Sciatic nerve (tissue), 2 donors: Measurements from ENCODE around the gene C16orf96. TPM values are rescaled to one million over a fixed set of nuclear protein-coding genes. Genes with fewer than 3 reads are reported as not detected.

ENCODE experiments used
- ATAC-seq: fragments of 200-7000 bp; cut with Tn5 transposase; one replicate; pipeline ENCODE4 v1.9.1; 2020; ENCODE audit warnings: mild to moderate bottlenecking, moderate library complexity
- DNase-seq: peaks from one replicate; pipeline ENCODE4 v3.0.0-alpha.2; 2020; ENCODE audit warnings: low spot score
- intact Hi-C: fragments of 100-400 bp; cut with DNase I; formaldehyde crosslinking; loops from one replicate; pipeline ENCODE4 v1.14.2; 2022
- total RNA-seq: library from RNA; stranded (reverse); fragmentation: NEBNext Ultra II Directional; extraction: Animal tissue kit (Norgen Biotek cat#: 25700); gene quantifications from one replicate; pipeline ENCODE4 v1.2.1, GENCODE V29; 2021
- donor health status: DM: no; HTN: no; CAD: no.
- donor health status: DM: no; HTN: no; CAD: no.

The C16orf96 gene
- total RNA-seq, 1 donor from 2014 or later: 0.22 TPM

GRCh38 chr16:4522051-4522581 is 34.0 kb upstream of the C16orf96 start:
- ATAC-seq (peak; percentile 16), DNase-seq (no peak)
- intact Hi-C loops: no loop called here

- DNase-seq (no peak), ATAC-seq (no peak)
- intact Hi-C loops: no loop called here
Measured at GRCh38 chr16:4523686-4524085, 32.5 kb upstream of the C16orf96 start.

- DNase-seq: no peak
- ATAC-seq: no peak
- intact Hi-C loops: no loop called here
Measured at GRCh38 chr16:4524571-4524970, 31.6 kb upstream of the C16orf96 start.

GRCh38 chr16:4525069-4525468 is 31.1 kb upstream of the C16orf96 start:
- ATAC-seq (peak; percentile 66), DNase-seq (no peak)
- intact Hi-C loops: no loop called here

GRCh38 chr16:4525634-4526277 is 30.4 kb upstream of the C16orf96 start:
- DNase-seq: no peak
- intact Hi-C loops: no loop called here
- peak; percentile 25 for ATAC-seq

- ATAC-seq: peak; percentile 16
- intact Hi-C loops: no loop called here
- DNase-seq: no peak
Measured at GRCh38 chr16:4529085-4530060, 26.8 kb upstream of the C16orf96 start.

GRCh38 chr16:4531811-4532210 is 24.3 kb upstream of the C16orf96 start:
- ATAC-seq: no peak
- intact Hi-C loops: no loop called here

GRCh38 chr16:4532238-4532637 is 23.9 kb upstream of the C16orf96 start:
- DNase-seq: no peak
- no peak for ATAC-seq
- intact Hi-C loops: no loop called here

More at GRCh38 chr16:4531811-4532210, 24.3 kb upstream of the C16orf96 start:
- no peak for DNase-seq

GRCh38 chr16:4533490-4533889 is 22.6 kb upstream of the C16orf96 start:
- DNase-seq: no peak
- intact Hi-C loops: no loop called here
- no peak for ATAC-seq

- DNase-seq (no peak), ATAC-seq (no peak)
- intact Hi-C loops: no loop called here
Measured at GRCh38 chr16:4534151-4534790, 21.9 kb upstream of the C16orf96 start.

GRCh38 chr16:4535627-4536108 is 20.5 kb upstream of the C16orf96 start:
- ATAC-seq: no peak
- no peak for DNase-seq
- intact Hi-C loops: no loop called here

- intact Hi-C loops: no loop called here
- no peak for ATAC-seq
Measured at GRCh38 chr16:4536391-4537106, 19.6 kb upstream of the C16orf96 start.

GRCh38 chr16:4537376-4538343 is 18.5 kb upstream of the C16orf96 start:
- DNase-seq (peak; percentile 69), ATAC-seq (peak; percentile 23)
- intact Hi-C loops: no loop called here

More at GRCh38 chr16:4536391-4537106, 19.6 kb upstream of the C16orf96 start:
- no peak for DNase-seq

GRCh38 chr16:4538350-4539235 is 17.5 kb upstream of the C16orf96 start, which contains the start of gene CDIP1:
TSS of gene CDIP1 (minus strand) at chr16:4538773. CDS start at chr16:4514130, 24,643 bp downstream.
- intact Hi-C loops: no loop called here

GRCh38 chr16:4539716-4540284 is 16.3 kb upstream of the C16orf96 start:
- DNase-seq (no peak), ATAC-seq (no peak)
- intact Hi-C loops: no loop called here

More at GRCh38 chr16:4538350-4539235, 17.5 kb upstream of the C16orf96 start, which contains the start of gene CDIP1:
- peak; percentile 99 for DNase-seq
- peak; percentile 98 for ATAC-seq

- ATAC-seq: no peak
- no peak for DNase-seq
- intact Hi-C loops: no loop called here
Measured at GRCh38 chr16:4544473-4544872, 11.7 kb upstream of the C16orf96 start.
